ENCODE measurements around the gene SELENOW.
"Not testable (repeated sequence)": the region's sequence is repeated elsewhere in the genome, so short reads cannot be mapped to it uniquely, and the experiment has no call there.

Gene SELENOW

GRCh38 chr19:47756953-47757608, 21.4 kb upstream of the SELENOW start:
- no peak for DNase-seq

- DNase-seq, result no peak
Measured at GRCh38 chr19:47757617-47758442, 20.7 kb upstream of the SELENOW start.

GRCh38 chr19:47758443-47758804, 20.1 kb upstream of the SELENOW start:
- no peak for DNase-seq

- no peak for DNase-seq
Measured at GRCh38 chr19:47760632-47760999, 17.9 kb upstream of the SELENOW start.

GRCh38 chr19:47761566-47761965, 16.9 kb upstream of the SELENOW start:
- no peak for DNase-seq

DNA sequence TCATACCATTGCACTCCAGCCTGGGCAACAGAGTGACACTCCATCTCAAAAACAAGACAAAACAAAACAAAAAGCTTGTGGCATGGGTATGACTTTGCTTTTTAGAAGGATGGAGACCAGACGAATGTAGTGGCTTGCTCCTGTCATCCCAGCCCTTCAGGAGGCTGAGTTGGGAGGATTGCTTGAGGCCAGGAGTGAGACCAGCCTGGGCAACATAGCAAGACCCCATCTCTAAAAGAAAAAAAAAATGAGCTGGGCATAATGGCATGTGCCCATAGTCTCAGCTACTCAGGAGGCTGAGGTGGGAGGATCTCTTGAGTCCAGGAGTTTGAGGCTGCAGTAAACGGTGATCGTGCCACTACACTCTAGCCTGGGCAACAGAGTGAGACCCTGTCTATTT, 16.4 kb upstream of the SELENOW start:
- no peak for DNase-seq

DNA sequence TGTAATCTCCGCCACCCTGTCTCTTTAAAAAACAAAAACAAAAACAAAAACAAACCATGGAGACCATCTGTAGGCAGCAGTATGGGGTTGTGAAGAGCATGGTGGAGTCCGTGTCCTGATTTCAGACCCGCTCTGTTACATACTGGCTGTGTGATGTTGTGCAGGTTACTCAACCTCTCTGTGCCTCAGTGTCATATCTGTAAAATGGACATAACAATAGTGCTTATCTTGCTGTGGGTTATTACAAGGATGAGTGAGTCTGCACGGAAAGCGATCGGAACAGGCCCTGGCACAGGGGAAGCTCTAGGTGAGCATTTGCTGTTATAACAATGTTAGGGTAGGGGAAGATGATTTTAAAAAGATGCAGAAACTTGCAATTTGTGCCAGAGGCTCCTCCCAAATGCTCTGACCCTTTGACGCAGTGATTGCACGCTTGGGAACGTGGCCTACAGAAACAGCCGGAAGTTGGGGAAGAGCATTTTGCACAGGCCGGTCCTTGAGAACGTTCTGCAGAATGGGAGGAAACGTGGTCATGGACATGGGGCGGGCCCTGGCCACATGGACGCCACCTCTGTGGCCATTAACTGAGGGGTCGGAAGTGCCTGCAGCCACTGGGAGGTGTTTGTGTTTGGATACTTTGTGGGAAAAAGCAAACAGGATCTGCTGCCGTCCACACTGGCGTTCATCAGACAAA, 15.7 kb upstream of the SELENOW start:
- no peak for DNase-seq

DNA sequence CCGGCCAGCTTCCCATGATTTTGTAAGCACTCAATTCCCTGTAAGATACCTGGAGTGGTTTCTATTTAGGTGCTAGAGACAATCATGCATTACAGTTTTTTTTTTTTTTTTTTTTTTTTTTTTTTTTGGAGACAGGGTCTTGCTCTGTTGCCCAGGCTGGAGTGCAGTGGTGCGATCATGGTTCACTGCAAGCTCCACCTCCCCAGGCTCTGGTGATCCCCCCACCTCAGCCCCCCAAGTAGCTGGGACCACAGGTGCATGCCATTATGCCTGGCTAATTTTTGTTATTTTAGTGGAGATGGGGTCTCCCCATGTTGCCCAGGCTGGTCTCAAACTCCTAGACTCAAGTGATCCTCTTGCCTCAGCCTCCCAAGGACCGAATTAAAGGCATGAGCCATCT, 13.8 kb upstream of the SELENOW start:
- not testable (repeated sequence) for DNase-seq

GRCh38 chr19:47765523-47766358, 12.8 kb upstream of the SELENOW start:
- DNase-seq, result no peak

DNA sequence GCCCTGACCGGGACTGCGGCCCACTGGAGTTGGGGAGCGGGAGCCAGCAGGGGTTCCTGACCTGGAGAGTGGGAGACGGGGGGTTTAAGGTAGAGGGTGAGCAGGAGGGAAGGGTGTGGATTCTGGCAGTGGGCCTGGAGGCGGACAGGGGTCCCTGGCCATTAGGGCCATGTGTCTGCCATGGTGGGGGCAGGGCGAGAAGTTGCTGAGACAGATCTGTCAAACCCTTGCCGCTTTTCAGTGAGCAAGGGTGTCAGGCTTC, 12.2 kb upstream of the SELENOW start:
- DNase-seq, result no peak

DNA sequence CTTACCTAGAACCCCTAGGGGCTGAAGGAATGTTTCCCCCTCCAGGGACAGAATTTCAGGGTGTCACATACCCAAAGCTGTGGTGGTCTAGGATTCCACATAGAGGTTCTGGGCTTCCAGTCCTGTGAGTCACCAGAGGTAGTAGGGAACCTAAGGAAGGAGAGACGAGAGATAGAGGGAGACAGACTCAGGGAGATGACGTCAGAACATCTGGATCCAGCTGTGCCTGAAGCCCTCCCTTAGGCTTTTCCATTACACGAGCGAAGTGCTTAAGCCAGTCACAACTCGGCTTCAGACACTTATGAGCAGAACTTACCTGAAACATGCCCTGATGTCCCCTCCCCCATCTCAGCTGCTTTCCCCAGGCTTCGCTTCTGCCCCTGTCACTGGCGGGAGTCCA, 11.8 kb upstream of the SELENOW start:
- no peak for DNase-seq

DNA sequence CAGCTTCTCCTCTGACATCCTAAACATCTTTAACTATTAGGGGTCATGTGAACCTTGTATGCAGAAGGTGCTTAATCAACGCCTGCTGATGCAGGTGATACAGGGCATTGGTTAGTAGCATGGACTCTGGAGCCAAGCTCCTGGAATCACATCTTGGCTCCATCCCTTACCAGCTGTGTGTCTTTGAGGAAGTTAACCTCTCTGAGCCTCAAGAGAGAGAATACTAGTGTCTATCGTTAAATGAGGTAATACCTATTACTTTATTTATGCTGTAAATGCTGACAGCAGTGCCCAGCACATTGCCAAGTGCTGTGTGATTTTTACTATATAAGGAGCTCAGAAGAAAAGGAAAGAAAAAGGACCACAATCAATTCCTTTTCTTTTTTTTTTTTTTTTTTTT, 11.2 kb upstream of the SELENOW start:
- no peak for DNase-seq

DNA sequence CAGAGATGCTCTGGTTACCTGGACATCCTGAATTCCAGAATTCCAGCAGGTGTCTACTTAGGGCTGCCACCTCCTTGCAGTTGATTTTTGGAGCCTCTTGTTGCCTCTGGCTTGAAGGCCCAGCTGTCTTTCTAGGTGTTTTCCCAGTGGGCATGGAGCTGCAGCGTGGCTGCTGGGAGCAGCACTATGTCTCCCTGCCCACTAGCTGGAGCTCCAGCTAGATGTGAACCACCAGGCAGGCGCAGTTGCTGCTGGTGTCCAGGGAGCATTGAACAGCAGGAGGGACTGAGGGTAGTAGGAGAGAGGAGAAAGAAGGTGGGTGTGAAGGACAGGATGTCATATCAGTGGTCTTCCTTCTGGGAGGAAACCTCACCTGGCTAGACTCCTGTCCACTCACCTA, 9.9 kb upstream of the SELENOW start:
- no peak for DNase-seq

DNA sequence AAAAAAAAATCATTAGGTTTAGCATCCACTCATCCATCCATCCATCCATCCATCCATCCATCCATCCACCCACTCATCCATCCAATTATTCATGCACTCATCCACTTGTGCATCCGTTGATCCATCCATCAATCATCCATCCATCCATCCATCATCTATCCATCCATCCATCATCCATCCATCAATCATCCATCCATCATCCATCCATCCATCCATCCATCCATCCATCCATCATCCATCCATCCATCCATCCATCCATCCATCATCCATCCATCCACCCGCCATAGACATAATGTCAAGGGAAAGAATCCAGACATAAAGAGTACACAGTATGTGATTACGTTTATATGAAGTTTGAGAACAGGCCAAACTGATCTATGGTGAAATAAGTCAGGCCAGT, 9.0 kb upstream of the SELENOW start:
- DNase-seq, result no peak

- not testable (repeated sequence) for DNase-seq
Measured at GRCh38 chr19:47771291-47771690, 7.2 kb upstream of the SELENOW start.

DNA sequence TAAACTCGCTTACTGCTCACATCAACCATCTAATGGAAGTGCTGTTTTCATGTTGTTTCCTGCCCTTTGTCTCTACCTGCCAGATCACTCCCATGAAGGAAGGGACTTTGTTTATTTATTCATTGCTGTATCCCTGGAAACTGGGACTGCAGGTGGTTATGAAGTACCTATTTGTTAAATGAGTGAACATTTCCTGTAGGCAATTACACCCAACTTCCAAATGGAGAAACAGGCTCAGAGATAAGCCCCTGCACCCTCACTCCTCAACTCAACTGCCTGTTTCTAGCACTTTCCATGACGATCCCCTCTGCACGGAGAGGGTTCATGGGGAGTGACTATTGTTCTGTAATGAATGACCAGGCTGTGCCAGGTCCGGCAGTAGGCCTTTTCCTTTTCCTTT, 1.9 kb upstream of the SELENOW start:
- no peak for DNase-seq

DNA sequence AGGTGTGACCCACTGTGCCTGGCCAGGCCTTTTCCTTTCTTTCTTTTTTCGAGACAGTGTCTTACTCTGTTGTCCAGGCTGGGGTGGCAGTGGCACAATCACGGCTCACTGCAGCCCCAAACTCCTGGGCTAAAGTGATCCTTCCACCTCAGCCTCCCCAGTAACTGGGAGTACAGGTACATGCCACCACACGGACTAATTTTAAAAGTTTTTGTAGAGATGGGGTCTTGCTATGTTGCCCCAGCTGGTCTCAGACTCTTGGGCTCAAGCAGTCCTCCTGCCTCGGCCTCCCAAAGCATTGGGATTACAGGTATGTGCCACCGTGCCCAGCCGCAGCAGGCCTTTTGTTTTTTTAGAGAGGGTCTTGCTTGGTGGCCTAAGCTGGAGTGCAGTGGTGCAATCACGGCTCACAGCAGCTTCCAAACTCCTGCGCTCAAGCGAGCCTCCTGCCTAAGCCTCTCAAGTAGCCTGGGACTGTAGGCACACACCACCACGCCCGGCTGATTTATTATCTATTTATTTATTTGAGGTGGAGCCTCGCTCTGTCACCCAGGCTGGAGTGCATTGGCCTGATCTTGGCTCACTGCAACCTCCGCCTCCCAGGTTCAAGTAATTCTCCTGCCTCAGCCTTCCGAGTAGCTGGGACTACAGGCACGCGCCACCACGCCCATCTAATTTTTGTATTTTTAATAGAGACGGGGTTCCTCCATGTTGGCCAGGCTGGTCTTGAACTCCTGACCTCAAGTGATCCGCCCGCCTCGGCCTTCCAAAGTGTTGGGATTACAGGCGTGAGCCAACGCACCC, 1.1 kb upstream of the SELENOW start:
- DNase-seq, result not testable (repeated sequence)

DNA sequence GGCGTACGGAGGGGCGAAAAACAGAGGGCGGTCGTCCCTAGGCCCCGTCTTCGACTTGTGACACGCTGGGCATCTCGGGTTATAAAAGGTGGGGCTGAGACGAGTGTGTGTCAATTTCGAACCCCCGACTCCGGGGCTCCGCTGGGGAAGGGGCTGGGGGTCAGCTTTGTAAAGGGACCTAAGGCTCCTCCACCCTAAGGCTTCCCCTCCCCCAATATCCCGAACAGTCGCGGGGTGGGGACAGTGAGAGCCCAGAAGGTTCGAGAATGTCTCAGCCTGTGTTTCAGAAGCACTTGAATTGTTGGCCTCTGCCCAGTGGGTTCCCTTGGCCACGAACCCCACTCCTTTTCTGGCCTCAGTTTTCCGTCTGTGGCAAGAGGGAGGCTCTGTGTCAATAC, 450 bp downstream of the SELENOW start:
- no peak for DNase-seq

DNA sequence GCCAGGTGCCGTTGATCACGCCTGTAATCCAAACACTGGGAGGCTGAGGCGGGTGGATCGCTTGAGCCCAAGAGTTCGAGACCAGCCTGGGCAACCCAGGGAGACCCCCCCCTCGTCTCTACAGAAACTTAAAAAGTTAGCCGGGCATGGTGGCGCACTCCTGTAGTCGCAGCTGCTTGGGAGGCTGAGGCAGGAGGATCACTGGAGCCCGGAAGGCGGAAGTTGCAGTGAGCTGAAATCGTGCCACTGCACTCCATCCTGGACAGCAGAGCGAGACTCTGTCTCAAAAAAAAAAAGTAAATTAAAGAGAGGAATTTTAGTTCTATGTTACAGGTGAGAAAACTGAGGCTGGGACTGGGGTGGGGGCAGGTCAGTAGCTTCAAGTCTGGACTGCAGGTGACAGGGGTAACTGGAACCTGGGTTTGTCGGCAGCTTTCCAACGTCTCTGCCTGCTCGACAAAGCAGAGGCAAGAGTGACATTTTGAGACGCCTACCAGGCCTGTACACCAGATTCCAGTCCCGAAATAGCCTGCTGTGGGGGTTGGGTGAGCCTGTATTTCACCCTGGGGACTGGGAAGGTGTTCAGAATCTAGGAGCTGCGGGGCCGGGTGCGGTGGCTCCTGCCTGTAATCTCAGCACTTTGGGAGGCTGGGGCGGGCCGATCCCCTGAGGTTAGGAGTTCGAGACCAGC, 1.2 kb downstream of the SELENOW start:
- DNase-seq, result no peak

DNA sequence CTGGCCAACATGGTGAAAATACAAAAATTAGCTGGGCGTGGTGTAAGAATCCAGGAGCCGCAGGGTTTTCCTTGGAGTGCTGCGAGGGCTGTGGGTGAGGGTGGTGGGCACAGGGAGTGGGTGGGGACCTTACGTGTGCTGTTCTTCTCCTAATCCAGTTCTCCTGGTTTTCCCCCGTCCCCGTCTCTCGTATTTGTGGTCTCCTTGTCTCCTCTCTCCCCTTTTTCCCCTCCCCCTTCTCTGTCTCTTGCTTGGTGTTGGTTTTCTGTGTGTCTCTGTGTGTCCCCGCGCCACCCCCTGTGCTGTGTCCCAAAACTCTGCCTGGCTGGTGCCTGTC, 1.7 kb downstream of the SELENOW start:
- no peak for DNase-seq

DNA sequence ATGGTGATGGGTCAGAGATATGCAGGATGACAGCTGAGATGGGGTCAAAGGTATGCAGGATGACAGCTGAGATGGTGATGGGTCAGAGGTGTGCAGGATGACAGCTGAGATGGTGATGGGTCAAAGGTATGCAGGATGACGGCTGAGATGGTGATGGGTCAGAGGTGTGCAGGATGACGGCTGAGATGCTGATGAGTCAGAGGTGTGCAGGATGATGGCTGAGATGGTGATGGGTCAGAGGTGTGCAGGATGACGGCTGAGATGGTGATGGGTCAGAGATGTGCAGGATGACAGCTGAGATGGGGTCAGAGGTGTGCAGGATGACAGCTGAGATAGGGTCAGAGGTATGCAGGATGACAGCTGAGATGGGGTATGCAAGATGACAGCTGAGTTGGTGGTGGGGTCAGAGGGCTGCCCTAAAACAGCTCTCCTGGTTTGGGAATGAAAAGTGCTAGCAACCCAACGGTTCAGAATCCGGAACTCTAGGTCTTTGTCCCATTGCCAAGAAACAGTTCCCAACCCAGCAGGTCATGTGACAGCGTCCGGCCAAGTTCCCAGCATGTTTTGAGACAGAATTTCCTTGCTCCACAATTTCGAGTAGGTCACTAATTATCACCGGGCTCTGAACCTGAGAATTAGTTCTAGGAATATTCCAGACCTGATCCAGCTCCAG, 3.2 kb downstream of the SELENOW start:
- no peak for DNase-seq

GRCh38 chr19:47786566-47786965, 8.1 kb downstream of the SELENOW start:
- no peak for DNase-seq
